GM19463 (cell line): ENCODE data around the gene TYW1.
"Not testable (repeated sequence)": the region's sequence is repeated elsewhere in the genome, so short reads cannot be mapped to it uniquely, and the experiment has no call there.

ENCODE experiments used
- ATAC-seq: cut with Tn5 transposase; IDR thresholded peaks from one replicate; pipeline ENCODE4 v1.9.1; 2021; ENCODE audit warnings: mild to moderate bottlenecking, moderate library complexity; ENCODE audit not compliant: unreplicated experiment

TYW1 gene

DNA sequence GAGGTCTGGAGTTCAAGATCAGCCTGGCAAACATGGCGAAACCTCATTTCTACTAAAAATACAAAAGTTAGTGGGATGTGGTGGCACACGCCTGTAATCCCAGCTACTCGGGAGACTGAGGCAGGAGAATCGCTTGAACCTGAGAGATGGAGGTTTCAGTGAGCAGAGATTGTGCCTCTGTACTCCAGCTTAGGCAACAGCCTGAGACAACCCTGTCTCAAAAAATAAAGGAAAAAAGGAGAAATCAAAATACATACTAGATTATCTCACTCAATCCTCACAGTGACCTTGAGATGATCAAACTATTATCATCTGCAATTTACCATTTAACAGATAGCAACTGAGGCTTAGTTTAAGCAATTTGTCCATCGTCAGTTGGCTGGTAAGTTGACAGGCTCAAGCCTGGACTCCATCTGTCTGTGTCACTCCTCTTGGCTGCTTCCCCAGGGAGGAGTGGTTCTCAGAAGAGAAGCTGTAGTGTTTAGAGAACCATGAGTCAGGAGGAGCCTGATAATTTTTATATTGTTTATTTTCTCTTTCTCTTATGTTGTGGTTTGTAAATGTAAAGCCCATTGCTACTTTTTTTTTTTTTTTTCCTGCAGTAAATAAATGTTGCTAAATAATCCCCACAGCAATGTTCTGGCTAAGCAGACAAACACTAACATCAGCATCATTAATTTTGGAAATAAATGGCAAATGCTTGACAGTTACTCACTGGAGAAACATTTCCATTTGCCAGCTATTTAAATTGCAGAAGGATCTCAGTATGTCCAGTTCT, 46.3 kb downstream of the TYW1 start:
- ATAC-seq = not testable (repeated sequence)

DNA sequence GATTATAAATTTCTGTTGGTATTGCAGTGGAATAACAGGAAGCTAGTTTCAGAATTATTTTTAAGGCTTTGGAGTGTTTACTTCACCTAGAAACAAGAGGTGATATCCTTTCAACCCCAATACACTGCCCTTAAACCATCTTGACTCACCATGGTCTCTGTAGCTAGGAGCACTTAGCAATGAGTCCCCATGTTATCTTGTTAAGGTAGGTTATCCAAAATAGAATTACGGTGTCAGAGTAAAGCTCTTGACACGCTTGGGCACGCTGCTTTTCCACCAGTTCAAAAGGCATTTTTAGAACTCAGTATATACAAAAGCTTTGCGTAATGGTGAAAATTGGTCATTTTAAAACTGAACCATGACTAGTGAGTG, 46.9 kb downstream of the TYW1 start:
- ATAC-seq = not testable (repeated sequence)

DNA sequence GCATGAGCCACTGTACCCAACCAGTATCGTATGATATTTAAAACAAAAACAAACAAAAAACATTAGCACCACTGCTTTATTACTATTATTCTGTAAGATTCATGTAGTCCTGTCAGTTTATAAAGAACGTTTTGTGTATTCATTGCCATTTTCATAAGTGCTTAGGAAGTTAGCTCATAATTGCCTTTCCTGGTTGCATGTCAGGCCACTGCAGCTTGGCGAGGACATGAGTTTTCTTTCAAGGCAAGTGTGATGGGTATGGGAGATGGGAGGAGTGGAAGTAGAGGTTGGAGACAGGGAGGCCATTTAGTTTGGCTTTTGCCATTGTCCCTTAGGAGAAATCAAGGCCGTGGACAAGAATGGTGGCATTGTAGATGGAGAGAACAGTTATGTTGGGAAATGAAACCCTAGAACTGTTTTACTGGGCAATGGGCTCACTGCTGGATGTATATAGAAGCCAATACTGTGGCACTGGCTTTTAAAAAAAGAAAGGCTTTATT, 48.9 kb downstream of the TYW1 start:
- ATAC-seq = no peak

DNA sequence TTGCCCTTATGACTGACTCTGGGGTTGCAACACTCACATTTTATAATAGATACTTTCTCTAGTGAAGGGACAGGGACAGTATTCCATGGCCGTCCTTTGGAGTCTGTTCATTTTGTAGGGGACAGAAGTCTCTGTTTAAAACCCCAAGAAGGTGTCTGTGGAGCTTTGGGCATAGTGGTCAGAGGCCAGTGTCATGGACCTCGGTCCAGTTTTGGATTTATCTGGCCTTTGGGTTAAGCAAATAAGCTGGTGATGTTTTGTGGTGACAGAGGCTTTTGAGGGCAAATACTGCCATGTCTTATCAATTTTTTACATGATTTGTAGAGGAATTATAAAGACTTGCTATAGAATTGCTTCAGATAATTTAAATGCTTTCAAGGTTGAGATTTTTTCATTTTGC, 50.2 kb downstream of the TYW1 start:
- ATAC-seq = not testable (repeated sequence)

DNA sequence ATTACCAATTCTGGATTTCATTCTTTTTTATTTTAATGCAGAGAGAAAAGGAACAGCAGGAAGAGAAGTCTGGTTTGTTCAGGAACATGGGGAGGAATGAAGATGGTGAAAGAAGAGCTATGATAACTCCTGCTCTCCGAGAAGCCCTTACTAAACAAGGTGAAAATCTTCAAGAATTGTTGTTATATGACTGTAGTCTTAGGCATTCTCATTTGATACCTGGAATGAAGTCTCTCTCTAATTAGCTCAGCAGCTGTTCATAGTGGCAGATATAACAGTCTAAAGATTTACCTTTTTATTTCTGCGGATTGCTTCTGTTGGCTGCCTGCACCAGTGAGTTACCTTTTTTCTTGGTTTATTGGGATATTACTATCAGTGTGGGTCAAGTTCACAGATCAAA, 53.3 kb downstream of the TYW1 start:
- not testable (repeated sequence) for ATAC-seq

DNA sequence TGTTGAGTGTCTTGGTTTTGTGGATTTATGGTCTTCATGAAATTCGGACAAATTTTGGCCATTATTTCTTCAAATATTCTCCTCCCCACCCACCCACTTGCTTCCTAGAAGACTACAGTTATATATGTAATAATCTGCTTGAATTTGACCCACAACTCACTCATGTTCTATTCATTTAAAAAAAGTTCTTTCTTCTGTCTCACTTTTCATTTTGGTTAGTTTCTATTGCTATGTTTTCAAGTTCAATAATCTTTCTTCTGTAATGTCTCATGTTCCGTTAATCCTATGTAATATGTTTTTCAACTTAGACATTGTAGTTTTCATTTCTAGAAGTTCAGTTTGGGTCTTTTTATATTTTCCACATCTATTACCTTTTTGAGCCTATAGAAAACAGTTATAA, 55.5 kb downstream of the TYW1 start:
- ATAC-seq = not testable (repeated sequence)

DNA sequence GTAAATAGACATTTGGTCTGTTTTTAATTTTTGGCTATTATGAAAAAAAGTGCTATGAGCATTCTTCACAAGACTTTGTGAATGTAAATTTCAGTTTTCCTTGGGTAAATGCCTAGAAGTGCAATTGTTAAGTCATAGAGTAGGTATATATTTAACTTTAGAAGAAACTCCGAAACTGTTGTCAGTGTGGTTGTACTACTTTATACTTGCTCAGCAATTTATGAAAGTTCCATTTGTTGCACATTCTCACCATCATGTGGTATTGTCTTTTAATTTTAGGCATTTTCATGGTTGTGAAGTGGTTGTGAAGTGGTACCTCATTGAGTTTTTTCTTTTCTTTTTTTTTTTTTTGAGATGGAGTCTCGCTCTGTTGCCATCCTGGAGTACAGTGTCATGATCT, 60.0 kb downstream of the TYW1 start:
- no peak for ATAC-seq

DNA sequence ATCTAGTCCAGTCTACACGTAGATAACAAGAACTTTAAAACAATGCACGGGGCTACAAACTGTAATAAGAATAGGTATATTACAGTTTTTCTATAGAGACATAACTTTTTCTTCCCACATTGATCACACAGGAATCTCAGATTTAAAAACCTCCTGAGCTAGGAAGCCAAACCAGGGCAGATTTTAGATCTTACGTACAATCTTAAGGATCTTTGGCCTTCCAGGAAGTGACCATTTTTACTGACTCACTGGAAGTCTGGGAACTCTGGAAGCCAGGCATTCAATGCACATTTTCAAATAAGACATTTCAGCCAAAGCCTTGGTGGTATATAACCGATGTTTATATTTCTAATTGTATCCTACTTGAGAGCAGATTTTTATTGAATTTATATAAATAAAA, 64.7 kb downstream of the TYW1 start:
- ATAC-seq = not testable (repeated sequence)

DNA sequence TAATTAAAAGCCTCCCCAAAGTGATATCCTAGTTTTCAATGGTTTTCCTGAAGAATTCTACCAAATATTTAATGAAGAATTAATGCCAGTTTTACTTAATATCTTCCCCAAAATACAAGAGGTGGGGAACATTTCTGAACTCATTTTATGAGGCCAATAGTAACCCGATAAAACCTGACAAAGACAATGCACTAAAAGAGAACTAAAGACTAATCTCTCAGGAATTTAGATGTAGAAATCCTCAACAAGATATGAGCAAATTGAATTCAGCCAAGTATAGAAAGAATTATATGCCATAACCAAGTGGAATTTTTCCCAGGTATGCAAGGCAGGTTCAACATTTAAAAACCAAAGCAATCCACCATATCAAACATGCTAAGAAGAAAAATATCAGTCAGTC, 66.2 kb downstream of the TYW1 start:
- not testable (repeated sequence) for ATAC-seq

DNA sequence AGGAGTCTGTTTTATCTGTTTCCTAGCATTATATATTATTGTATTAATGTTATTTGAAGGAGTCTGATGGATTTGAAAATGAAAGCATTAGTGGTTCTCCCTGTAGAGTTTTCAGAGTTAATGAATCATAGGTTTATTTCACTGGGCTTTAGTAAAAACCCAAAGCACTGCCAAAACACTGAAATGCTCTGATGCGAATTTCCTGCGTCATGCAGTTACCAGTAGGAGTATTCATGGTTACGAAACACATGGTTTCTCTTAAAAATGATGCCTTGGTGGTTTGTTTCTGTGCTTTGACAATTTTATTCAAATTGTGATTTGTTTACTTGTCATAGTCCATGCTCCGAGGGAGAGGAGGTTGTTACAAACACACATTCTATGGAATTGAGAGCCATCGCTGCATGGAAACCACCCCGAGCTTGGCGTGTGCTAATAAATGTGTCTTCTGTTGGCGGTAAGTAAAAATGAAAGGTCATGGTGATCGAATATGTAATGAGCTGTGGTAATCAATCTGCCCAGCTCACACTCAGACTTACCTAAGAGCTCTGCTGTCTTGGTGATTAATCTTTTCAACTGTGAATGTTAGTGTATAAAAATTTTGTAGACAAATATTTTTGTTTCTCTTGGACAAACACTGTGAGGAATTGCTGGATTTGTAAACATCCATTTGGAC, 70.5 kb downstream of the TYW1 start:
- ATAC-seq = not testable (repeated sequence)

DNA sequence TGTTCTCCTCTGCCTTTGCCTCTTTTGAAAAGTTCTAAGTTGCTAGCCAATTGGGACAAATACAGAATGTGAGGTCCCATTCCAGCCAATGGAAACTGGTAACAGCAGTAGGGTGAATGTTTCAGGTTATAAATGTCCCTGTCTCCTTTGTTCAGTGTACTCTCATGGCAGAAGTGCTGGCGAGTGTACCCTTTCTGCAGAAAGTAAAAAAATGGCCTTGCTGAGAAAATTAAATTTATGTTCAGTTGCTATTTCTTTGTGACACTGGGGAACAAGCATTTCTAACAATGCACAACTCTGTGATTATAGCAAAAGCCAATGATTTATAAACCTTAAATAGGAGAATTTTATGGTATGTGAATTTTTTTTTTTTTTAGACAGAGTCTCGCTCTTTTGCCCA, 79.5 kb downstream of the TYW1 start:
- not testable (repeated sequence) for ATAC-seq

DNA sequence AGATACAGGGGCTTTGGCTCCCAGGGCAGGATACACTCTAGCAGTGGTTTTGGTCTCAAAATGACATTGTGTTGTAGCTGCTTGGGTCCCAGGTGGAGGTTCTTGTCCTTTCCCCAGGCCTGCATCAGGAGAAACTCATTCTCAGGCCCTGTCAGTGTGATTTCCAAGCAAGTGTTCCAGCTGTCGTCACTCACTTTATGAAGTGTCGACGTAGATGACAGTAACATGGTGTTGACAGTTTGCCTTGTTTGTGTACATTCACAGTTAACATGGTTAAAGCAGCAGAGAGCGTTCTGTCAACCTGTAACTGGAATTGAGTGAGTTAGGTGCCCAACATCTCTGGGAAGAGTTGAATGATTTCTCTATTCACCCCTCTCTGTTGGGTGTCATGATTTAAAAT, 86.2 kb downstream of the TYW1 start:
- ATAC-seq = not testable (repeated sequence)

DNA sequence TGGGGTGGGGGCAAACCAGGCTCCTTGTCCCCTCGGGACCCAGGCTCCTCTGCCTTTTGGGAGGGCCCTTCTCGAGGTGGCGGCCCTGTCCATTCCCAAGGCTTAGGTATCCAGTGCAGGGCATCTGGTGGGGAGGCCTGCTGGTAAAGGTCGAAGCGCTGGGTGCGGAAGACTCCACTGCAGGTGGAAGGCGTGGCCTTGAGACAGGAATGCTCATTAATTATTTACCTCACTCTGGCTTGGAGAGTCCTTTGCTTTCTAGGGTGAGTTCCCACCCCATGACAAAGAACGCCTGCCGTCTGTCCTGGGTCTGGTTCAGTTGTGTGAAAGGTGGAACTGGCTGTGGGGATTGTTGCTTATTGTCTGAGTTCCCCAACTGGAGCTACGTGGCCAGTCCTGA, 92.6 kb downstream of the TYW1 start:
- not testable (repeated sequence) for ATAC-seq

DNA sequence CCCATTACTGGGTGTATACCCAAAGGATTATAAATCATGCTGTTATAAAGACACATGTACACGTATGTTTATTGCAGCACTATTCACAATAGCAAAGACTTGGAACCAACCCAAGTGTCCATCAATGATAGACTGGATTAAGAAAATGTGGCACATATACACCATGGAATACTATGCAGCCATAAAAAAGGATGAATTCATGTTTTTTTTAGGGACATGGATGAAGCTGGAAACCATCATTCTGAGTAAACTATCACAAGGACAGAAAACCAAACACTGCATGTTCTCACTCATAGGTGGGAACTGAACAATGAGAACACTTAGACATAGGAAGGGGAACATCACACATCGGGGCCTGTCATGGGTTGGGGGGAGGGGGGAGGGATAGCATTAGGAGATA, 94.4 kb downstream of the TYW1 start:
- not testable (repeated sequence) for ATAC-seq

DNA sequence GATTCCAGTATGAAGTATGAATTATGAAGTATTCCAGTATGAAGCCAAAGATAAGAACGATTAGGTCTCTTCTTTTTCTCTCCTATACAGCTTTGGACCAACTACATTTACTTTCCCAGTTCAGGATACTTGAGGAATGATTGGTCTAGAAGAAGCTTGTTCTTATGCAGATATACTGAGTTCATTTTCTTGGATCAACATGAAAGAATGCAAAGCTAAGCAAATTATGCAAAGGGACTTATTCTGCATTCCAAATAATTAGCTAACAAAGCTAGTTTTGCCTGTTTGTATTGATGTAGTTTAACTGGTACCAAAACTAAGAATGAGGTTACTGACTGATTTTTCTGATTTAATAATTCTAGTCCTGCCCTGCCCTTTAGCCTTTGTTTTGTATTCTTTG, 101.4 kb downstream of the TYW1 start:
- not testable (repeated sequence) for ATAC-seq

DNA sequence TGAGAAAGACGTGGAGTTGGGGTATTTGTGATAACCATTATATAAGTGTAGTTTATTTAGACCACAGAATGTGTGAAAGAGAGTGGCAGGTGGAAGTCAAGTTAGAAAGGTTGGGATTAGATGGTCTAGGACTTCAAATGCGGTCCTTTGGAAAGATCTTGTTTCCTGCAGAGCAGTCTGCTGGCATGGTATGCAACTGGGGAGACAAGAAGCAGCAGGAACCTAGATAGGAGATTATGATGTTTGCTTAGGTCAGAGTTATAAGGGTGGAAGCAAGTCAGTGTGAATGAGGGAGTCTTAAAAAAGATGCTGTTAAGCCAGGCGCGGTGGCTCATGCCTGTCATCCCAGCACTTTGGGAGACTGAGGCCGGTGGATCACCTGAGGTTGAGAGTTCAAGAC, 102.8 kb downstream of the TYW1 start:
- ATAC-seq = not testable (repeated sequence)

DNA sequence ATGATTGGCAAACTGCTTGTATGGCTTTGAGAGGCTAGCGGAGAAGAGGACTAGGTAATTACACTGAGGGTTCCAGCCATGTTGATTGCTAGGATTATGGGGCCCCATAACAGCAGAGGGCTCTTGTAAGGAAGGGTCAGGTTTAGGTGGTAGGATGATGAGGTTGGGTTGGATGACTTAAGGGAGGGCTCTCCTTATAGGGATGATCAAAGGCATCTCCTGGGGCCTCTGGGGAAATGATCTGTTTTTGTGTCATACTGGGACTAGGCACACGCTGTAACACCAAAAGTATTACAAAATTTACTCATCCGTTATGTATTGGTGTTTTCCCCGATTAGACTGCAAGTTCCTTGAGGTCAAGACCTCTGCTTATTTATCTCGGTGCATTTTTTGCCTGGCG, 103.4 kb downstream of the TYW1 start:
- ATAC-seq = not testable (repeated sequence)

DNA sequence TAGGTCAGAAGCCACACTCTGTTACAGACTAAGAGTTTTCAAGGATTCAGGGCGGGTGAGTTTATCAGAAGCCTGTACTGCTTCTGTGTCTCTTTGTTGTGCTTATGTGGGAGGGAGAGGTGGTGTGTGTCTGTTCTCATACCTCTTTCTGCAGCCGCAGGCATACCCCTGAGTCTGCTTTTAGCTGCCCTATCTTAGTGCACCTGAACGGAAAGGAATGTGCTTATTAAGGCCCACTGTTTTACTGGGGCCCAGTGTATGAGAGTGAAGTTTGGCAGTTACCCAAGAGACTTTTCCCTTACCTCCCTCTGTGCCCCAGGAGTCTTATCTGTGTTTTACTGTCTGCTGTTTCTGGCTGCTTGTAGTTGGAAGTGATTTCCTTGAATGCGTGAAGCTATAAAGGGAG, 104.3 kb downstream of the TYW1 start:
- ATAC-seq = no peak

DNA sequence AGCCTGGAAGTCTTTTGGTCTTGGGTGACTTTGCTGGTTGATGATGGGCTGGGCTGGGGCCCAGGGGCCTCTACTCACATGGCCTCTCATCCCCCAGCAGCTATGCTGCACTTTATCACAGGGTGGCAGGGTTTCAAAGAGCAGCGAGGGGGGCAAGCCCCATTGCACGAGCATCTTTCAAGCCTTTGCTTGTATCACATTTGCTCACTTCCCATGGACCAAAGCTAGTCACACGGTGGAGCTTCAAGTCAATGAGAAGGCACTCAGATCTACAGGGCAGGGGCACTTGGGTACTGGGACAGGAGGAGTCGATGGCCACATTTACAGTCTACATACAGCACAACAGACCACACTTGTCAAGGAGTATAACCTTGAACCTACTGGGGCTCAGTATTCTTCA, 108.3 kb downstream of the TYW1 start:
- not testable (repeated sequence) for ATAC-seq

DNA sequence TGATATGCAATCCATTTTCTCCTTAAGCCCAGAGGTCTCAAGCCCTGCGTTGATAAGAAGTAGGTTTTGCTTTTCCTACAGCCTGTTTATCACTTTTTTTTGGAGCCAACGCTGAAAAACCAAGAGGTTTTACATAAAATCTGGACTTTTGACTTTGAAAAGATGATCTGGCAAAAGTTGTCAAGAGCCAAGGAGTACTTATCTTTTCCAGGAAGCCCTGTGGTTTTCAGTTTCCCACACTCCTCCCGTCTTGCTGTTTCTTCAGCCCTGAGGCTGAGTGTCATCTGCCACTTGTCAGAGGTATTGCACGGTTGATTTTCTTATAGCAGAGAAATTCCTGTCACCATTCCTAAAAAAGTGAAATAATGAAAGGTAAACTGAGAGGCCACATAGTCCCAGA, 108.7 kb downstream of the TYW1 start:
- ATAC-seq = no peak

DNA sequence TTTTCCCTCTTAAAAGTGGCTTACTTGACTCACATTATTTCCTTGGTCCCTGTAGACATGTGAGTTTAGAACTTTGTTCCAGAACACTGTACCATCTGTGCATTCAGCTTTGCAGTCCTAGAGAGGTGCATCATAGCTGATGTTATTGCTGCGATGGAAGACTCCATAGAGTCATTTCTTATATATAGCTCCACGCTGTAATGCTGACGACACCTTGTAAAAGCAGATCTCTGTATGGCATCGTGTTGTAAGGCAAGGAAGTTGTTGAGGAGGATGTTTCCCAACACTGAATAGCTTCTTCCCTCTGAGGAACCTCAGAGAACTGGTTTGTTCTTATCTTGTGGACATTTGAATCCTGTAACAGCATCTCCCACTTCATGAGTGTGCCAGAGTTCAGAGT, 109.6 kb downstream of the TYW1 start:
- not testable (repeated sequence) for ATAC-seq

DNA sequence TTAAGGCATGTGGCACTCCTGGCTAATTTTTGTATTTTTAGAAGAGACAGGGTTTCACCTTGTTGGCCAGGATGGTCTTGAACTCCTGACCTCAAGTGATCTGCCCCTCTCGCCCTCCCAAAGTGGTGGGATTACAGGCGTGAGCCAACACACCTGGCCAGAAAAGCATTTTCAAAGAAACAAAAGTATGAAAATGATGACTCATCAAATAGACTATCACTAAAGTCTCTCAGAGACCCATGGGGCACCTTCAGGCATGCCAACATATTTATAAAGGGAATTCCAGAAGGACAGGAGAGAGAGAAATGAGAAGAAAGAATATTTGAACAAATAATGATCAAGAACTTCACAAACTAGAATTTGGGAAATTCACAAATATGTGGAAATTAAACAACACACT, 114.7 kb downstream of the TYW1 start:
- not testable (repeated sequence) for ATAC-seq
